Measurements from ENCODE around the gene DRC7.

The DRC7 gene, protein sequence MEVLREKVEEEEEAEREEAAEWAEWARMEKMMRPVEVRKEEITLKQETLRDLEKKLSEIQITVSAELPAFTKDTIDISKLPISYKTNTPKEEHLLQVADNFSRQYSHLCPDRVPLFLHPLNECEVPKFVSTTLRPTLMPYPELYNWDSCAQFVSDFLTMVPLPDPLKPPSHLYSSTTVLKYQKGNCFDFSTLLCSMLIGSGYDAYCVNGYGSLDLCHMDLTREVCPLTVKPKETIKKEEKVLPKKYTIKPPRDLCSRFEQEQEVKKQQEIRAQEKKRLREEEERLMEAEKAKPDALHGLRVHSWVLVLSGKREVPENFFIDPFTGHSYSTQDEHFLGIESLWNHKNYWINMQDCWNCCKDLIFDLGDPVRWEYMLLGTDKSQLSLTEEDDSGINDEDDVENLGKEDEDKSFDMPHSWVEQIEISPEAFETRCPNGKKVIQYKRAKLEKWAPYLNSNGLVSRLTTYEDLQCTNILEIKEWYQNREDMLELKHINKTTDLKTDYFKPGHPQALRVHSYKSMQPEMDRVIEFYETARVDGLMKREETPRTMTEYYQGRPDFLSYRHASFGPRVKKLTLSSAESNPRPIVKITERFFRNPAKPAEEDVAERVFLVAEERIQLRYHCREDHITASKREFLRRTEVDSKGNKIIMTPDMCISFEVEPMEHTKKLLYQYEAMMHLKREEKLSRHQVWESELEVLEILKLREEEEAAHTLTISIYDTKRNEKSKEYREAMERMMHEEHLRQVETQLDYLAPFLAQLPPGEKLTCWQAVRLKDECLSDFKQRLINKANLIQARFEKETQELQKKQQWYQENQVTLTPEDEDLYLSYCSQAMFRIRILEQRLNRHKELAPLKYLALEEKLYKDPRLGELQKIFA

DNA sequence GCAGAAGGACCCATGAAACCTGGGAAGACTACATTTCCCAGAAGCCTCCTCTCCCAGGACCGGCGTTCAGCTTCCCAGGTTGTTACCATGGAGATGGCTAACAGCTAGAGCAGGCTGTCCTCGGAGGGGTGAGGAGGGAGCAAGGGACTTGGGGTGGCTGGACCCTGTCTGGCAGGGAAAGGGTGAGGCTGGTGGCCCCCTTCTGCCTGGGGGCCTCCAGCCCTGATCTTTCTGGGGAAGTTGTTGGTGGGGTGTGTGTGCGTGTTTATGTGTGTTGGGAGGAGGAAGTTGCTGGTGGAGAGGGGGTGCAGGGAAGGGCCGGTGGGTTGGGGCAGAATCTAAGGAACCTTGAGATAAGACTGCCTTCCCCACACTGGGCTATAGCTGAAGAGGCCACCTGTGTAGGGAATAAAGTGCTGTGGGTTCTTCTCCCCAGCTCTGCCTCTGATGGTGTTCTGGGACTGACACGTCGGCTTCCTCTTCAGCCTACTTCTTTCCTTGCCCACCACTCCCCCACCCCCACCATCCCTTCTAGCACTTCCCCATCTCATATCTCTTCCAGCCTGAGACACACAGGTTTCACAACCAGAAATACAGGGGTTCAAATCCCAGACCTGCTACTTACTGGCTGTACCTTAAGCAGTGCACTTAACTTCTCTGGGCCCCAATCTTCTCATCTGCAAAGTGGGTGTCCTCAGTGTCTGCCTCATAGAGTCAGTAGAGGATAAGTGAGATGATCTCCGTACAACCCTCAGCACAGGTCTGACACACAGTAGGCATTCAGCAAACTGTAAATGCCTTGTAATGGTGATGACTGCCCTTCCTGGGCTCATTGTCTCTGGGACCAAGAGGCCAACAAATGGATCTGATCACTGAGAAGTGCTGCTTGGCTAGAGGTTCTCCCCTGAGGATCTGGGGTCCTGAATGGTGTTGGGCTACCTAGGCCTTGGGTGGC, at the start of gene DRC7:
Gene DRC7 (plus strand): TSS at position 82 of the 955 bp plus-strand sequence. CDS start 3,144 bp downstream, outside the sequence.
- DNase-seq (ENCODE audit: low spot score): peak; percentile 48

DNA sequence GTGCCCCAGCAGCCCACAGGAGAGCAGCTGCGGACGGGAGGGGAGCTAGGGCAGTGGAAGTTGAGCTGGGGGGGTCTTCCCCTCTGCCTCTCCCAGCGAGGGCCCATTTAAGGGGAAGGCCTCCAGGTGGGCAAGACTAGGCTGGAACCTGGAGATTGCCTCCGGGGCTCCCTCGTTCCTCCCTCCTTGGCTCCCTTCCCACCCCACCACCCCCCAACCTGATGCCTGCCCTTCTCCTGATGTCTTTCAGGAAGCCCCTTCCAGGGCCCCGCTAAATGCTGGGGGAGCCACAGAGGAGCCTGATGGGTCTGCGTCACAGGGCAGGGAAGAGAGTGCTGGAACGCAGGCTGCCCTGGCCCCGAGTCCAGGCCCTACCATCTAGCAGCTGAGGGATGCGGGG, 49.4 kb upstream of the DRC7 start:
- no peak for DNase-seq (ENCODE audit: low spot score)

DNA sequence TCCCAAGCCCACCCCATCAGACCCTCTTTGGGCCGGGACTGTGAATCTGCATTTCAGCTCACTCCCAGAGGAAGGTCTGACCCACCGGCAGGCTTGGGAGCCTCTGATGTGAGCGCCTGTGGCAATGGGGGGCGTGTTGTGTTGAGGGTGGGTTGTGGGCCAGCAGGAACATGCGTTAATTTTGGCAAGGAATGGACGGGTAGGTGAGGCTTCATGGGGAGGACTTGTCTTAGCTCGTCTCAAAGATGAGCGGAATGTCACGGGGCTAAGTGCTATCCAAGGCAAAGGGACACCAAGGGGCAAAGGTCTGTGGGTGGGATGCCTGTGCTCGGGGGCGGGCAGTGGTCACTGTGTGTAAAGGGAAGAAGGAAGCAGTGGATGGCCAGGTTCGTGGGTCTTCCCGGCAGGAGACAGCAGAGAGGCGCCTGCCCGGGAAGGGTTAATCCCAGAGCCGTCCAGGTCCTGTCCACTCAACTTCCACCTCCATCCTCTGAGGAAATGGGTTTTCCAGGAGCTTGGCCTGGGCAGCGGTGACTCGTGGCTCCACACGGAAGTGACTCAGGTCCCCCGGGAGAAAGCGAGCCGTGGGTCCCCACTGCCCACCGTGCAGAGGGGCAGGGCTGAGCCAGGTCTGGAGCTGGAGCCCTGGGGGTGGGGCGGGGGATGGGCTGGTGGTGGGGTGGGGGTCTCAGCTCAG, 48.8 kb upstream of the DRC7 start:
- DNase-seq (ENCODE audit: low spot score): no peak

DNA sequence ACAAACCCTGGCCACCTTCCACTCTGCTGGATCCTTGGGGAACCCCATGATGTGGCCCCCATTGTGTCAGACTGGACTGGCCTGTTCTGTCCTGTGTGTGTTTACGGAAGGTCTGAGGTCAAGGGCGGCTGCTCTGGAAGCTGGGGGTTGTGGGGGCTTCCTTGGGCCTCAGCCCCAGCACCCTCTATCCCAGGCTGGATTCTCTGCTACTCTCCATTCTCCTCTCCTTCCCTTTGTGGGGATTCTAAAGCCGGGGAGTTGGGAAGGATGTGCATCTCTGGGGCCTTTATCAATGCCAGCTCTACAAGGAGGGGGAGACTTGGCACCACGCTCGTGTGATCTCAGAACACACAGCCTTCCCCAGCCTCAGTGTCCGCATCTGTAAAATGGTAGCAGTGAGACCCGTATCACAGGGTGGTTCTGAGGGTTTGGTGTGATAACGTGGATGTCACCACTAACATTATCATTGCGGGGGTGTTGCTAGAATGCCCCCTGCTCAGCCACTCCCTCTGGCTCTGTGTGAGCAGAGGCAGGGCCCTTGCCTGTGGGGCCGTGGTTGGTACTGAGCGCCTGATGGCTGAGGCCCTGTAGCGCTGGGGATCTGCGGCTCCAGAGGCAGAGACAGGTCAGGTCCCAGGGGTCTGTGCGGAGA, 48.1 kb upstream of the DRC7 start:
- no peak for DNase-seq (ENCODE audit: low spot score)

DNA sequence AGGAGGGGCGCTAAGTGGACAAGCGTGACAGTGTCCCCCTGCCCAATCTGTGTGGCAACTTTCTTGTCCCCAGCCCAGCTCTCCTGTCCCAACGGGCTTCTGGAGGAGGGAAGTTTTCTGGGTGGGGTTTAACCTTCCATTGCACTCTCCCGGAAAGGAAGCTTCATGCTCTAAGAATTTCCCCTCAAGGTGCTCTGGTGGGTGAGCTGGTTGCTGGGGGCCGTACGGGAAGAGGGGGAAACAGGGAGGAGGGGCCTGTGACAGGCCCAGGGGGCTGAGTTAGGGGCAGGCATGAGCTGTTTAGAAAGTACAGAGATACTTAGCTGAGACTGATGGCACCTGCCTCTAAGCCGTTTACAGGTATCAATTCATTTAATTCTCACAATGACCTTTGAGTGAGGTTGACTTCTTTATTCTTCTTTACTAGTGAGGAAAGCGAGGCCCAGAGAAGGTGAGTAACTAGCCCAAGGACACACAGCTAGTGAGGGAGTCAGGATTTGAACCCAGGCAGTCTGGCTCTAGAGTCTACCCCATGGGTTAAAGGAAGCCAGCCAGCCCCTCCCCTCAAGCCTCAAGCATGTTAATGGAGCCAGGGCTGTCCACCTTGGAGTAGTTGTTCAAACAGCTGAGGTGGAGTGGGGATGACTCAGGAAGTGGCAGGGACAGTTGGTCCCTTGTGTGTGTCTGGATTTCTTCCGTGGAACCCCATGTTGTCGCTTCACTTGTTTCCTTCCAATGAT, 47.3 kb upstream of the DRC7 start:
- no peak for DNase-seq (ENCODE audit: low spot score)

DNA sequence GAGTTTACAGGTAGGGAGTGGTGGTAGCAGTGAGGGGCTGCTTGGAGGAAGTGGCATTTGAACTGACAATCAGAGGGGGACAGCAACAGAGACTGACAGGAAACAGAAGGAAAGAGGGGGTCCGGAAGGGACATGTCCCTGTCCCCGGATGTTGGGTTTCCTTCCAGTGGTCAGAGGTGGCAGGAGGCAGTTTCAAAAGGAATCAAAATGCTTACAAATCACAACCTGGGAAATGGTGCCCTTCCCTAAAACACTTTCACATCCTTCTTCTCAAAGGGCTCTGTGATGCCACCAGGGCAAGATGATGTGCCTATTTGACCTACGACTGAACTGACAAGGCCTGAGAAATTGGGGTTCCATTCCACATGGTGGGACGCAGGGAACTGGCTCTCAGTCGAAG, 46.5 kb upstream of the DRC7 start:
- DNase-seq (ENCODE audit: low spot score): no peak

DNA sequence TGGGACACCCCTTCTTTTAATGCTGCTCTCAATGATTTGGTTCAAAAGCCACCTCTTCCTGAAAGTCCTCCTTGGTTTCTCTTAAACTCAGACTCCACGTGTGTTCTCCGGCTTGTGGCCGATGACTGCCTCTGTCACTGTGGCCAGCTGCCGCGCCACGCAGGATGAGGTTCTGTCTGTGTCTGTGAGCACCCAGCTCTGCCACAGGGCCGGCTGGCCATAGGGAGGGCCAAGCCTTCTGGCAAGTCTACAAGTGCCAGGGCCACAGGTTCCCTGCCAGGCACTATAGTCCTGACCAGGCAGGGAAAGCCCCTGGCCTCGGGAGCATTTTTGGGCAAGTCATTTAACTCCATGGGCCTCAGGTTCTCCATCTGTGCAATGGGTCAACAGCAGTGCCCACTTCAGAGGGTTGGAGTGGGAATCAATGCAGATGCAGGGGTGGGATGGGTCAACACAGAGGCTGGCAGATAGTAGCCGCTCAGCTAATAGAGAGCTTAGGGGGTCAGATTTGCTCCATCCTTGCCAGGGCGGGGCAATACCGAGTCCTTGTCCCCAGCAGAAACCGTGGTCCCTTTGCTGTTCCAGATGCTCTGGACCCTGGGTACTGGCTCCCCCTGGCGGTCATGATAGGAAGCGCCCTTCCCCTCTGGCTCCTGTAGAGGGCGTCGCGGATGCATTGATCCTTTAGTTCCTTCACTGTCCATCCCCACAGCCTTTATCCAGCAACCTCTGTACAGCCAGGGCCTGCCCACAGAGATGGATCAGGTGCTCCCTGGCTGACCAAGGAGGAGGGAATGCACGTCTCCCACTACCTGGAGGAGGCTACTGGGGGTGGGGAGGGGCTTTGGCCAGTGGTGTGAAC, 45.8 kb upstream of the DRC7 start:
- DNase-seq (ENCODE audit: low spot score): peak; percentile 78

DNA sequence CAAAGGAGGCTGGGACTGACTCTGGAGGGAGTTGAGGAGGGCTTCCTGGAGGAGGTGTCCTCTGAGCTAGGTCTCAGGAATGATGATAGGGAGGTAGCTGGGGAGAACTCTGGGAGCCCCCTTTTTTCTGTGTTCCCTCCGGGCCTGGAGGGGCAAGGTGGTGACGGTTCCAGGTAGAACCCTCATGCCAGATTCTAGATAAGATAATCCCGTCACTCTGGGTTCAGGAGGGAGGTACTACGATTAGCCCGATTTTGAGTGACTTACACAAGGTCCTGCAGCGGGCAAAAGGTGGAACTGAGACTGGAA, 45.2 kb upstream of the DRC7 start:
- DNase-seq (ENCODE audit: low spot score): no peak

DNA sequence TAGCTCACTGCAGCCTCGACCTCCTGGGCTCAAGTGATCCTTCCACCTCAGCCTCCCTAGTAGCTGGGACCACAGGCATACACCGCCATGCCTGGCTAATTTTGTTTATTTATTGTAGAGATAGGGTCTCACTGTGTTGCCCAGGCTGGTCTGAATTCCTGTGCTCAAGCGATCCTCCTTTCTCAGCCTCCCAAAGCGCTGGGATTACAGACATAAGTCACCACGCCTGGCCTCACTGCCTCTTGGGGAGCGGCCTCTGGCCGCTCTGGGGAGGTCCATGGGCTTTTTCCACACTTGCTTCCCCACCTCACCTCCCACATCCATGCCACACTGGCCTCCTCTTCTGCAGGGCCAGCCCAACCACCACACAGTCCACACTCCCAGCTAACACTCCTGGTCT, 44.8 kb upstream of the DRC7 start:
- no peak for DNase-seq (ENCODE audit: low spot score)

DNA sequence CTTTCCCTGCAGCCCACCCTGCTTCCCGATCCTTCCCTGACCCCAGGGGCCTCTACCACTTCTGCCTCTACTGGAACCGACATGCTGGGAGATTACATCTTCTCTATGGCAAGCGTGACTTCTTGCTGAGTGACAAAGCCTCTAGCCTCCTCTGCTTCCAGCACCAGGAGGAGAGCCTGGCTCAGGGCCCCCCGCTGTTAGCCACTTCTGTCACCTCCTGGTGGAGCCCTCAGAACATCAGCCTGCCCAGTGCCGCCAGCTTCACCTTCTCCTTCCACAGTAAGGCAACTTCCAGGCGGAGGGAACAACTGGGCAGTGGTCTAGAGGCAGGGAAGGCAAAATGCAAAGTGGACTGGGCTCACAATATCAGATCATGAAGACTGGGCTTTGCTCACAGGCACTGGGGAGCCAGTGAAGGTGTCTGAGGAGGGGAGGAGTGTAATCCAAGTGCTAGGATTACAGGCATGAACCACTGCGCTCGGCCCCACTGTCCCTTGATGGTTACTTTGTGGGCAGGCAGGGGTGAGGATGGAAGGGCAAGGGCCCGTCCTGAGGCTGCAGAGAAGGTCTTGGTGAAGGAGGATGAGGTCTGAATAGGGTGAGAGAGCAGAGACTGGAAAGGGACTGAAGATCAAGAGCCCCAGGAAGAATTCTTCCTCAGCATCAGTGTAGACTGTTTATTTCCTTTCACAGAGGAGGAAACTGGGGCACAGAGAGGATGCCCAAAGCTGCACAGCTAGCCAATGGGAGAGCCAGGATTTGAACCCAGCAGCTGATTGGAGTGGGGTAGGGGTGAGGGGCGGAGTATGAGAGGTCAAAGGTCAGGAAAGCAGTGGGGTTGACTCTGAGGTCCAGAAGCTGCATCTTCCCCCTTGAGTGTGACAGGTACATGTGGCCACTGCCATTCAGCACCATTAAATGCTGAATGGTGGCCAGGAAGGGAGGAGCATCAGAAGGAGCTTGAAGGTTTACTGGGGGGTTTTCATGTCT, 43.0 kb upstream of the DRC7 start:
- DNase-seq (ENCODE audit: low spot score): no peak

DNA sequence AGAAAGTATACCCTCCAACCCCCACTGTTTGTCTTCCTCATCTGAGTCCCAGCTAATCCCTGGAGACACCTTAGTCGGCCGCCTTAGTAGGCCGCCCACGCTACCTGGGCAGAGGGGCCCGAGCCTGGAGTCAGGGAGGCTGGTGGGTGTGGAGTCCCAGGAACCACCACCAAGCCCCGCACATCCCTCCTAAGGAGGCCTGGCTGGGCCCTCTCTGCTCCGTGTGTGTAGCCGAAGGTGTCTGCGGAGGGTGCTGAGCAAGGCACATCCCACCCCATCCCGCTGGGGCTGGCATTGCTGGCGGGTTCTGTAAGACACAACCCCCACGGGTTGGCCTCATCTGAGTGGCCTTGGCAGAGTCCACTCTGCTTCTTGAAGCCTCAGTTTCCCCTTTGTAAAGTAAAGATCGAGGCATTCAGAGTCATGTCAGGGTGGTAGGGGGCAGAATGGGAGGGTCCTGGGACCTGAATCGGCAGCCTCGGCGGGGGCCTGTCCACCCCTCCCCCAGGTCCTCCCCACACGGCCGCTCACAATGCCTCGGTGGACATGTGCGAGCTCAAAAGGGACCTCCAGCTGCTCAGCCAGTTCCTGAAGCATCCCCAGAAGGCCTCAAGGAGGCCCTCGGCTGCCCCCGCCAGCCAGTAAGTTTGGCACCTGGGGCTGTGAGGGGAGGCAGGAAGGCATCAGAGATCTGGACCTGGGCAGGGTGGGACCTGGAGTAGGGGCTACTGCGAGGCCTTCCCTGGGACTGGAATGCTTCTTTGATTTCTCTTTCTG, 41.7 kb upstream of the DRC7 start:
- no peak for DNase-seq (ENCODE audit: low spot score)

DNA sequence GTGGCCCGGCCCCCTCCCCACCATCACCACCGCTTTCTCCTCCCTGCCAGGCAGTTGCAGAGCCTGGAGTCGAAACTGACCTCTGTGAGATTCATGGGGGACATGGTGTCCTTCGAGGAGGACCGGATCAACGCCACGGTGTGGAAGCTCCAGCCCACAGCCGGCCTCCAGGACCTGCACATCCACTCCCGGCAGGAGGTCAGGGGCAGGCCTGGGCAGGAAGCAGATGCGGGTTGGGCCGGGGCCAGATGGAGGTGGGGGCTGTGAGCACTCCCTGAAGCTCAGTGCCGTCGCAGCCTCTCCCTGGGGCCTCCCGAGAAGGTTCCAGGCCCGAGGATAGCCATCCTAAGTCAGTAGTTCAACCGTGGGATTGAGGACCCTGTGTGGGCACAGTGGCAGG, 40.7 kb upstream of the DRC7 start:
- DNase-seq (ENCODE audit: low spot score): no peak

DNA sequence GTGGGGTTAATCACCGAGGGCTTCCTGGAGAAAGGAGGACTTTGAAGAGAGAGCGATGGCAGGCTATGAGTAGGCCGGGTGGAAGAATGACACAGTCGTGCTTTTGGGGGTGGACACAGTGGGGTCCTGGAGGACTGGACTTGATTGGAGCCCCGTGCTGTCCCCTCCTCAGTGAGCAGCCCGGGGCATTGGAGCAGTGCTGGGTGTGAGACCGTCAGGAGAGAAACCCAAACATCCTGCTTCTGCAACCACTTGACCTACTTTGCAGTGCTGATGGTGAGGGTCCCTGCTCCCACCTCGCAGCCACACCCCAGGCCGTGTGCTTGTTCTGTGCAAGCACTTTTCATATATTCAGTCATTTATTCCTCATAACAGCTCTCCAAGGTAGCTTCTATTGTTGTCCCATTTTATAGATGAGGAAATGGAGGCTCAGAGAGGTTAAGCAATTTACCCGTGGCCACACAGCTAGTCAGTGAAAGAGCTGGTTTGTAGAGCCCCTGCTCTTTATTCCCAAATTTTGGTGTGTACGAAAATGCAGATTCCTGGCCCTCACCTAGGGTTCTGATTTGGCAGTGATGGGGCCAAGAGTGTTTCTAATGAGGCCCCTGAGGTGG, 38.2 kb upstream of the DRC7 start:
- no peak for DNase-seq (ENCODE audit: low spot score)

DNA sequence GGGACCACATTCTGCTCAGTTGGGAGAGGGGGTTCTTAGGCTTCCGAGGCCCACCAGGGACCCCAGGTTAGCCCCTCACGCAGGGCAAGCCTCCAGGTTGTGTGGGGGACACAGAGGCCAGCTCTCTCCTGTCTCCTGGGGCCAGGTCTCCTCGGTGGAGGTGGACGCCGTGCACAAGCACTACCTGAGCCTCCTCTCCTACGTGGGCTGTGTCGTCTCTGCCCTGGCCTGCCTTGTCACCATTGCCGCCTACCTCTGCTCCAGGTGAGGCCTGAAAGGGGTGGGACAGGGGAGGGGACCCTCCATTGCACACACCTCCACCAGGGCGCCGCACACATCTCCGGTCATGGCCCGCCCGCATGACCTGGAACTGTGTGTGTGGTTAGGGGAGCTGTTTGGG, 37.4 kb upstream of the DRC7 start:
- DNase-seq (ENCODE audit: low spot score): no peak

DNA sequence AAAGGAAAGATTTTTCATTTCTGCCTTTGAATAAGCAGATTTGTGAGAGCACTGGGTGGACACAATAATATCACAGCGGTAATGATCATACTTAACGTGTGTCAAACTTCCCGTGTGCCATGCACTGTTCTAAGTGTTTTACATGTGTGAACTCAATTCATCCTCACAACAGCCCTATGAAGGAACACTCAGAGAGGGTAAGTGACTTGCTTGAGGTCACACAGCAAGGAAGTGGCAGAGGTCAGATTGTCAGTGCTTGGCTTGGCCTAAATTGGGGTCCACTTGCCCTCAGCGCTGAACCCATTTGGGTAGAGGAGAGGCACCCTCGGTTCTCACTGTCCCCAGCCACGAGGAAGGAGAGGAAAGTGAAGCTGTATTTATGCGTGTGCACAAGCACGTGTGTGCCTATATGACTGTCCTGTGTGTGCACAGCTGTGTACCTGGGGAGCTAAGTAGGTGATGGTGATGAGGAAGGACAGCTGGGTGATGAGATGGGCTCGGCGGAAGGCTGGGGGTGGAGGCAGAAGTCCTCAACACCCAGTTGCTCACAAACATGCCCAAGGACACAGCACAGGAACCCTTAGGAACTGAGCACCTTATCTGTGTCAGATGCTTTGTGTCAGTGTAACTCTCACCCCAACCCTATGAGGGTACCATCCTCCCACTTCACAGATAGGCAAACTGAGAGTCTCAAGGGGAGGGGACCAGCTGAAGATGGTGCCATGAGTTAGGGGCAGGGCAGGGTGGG, 36.3 kb upstream of the DRC7 start:
- no peak for DNase-seq (ENCODE audit: low spot score)

Measured in putamen (tissue), 1 donor.